Measurements from ENCODE around the gene TRIM44.
A peak's percentile ranks its signal among the peaks of the same experiment; 100 is the strongest.
"Not testable (repeated sequence)": the region's sequence is repeated elsewhere in the genome, so short reads cannot be mapped to it uniquely, and the experiment has no call there.

TRIM44 gene

GRCh38 chr11:35825386-35825785, 162.8 kb downstream of the TRIM44 start:
- DNase-seq: no peak

GRCh38 chr11:35826006-35826405, 163.4 kb downstream of the TRIM44 start:
- no peak for DNase-seq

- DNase-seq: no peak
Measured at GRCh38 chr11:35826949-35827348, 164.4 kb downstream of the TRIM44 start.

GRCh38 chr11:35836205-35836604, 173.6 kb downstream of the TRIM44 start:
- no peak for DNase-seq

- DNase-seq: no peak
Measured at GRCh38 chr11:35838071-35838470, 175.5 kb downstream of the TRIM44 start.

GRCh38 chr11:35838697-35839367, 176.3 kb downstream of the TRIM44 start:
- DNase-seq: not testable (repeated sequence)

- no peak for DNase-seq
Measured at GRCh38 chr11:35839368-35840161, 177.0 kb downstream of the TRIM44 start.

GRCh38 chr11:35841733-35842132, 179.2 kb downstream of the TRIM44 start:
- no peak for DNase-seq

- DNase-seq: no peak
Measured at GRCh38 chr11:35842958-35843357, 180.4 kb downstream of the TRIM44 start.

GRCh38 chr11:35844579-35844978, 182.0 kb downstream of the TRIM44 start:
- DNase-seq: no peak

- no peak for DNase-seq
Measured at GRCh38 chr11:35845860-35846259, 183.3 kb downstream of the TRIM44 start.

- DNase-seq: no peak
Measured at GRCh38 chr11:35846874-35847273, 184.3 kb downstream of the TRIM44 start.

- DNase-seq: no peak
Measured at GRCh38 chr11:35847473-35847872, 184.9 kb downstream of the TRIM44 start.

GRCh38 chr11:35848616-35849015, 186.0 kb downstream of the TRIM44 start:
- DNase-seq: no peak

GRCh38 chr11:35850191-35850590, 187.6 kb downstream of the TRIM44 start:
- no peak for DNase-seq

- no peak for DNase-seq
Measured at GRCh38 chr11:35851342-35851741, 188.8 kb downstream of the TRIM44 start.

GRCh38 chr11:35852056-35852455, 189.5 kb downstream of the TRIM44 start:
- DNase-seq: no peak

- peak; percentile 68 for DNase-seq
Measured at GRCh38 chr11:35853971-35854370, 191.4 kb downstream of the TRIM44 start.

GRCh38 chr11:35855671-35856070, 193.1 kb downstream of the TRIM44 start:
- no peak for DNase-seq

GRCh38 chr11:35856259-35856658, 193.7 kb downstream of the TRIM44 start:
- no peak for DNase-seq

GRCh38 chr11:35856756-35857155, 194.2 kb downstream of the TRIM44 start:
- DNase-seq: no peak

- DNase-seq: no peak
Measured at GRCh38 chr11:35857922-35858321, 195.3 kb downstream of the TRIM44 start.

GRCh38 chr11:35859301-35859700, 196.7 kb downstream of the TRIM44 start:
- no peak for DNase-seq

- not testable (repeated sequence) for DNase-seq
Measured at GRCh38 chr11:35860194-35860593, 197.6 kb downstream of the TRIM44 start.

- no peak for DNase-seq
Measured at GRCh38 chr11:35861191-35861590, 198.6 kb downstream of the TRIM44 start.

Data from NCI-H1694 (cell line).